ENCODE measurements around the gene PARP1.
"Not testable (repeated sequence)": the region's sequence is repeated elsewhere in the genome, so short reads cannot be mapped to it uniquely, and the experiment has no call there.

Gene PARP1

GRCh38 chr1:226407497-226408284 lies at the start of gene PARP1:
PARP1 (minus strand) TSS chr1:226408093; CDS start chr1:226407929, 164 bp downstream.
- peak; percentile 92 for DNase-seq

- no peak for DNase-seq
These were observed 49.4 kb upstream of the PARP1 start for GRCh38 chr1:226457307-226457712.

GRCh38 chr1:226455843-226456242 lies 48.0 kb upstream of the PARP1 start:
- DNase-seq, result no peak

- DNase-seq, result no peak
These were observed 46.5 kb upstream of the PARP1 start for GRCh38 chr1:226454349-226454748.

GRCh38 chr1:226453015-226453704 lies 45.3 kb upstream of the PARP1 start:
- DNase-seq, result no peak

- DNase-seq, result no peak
These were observed 42.8 kb upstream of the PARP1 start for GRCh38 chr1:226450688-226451087.

- no peak for DNase-seq
These were observed 41.9 kb upstream of the PARP1 start for GRCh38 chr1:226449823-226450222.

GRCh38 chr1:226447932-226448665 lies 40.2 kb upstream of the PARP1 start:
- no peak for DNase-seq

GRCh38 chr1:226446094-226446493 lies 38.2 kb upstream of the PARP1 start:
- no peak for DNase-seq

GRCh38 chr1:226444901-226445300 lies 37.0 kb upstream of the PARP1 start:
- DNase-seq, result no peak

GRCh38 chr1:226443439-226443838 lies 35.5 kb upstream of the PARP1 start:
- no peak for DNase-seq

- DNase-seq, result no peak
These were observed 35.1 kb upstream of the PARP1 start for GRCh38 chr1:226443033-226443432.

- DNase-seq, result no peak
These were observed 33.7 kb upstream of the PARP1 start for GRCh38 chr1:226441629-226442028.

- DNase-seq, result no peak
These were observed 32.6 kb upstream of the PARP1 start for GRCh38 chr1:226440512-226440911.

GRCh38 chr1:226438007-226438406 lies 30.1 kb upstream of the PARP1 start:
- no peak for DNase-seq

- no peak for DNase-seq
These were observed 29.1 kb upstream of the PARP1 start for GRCh38 chr1:226436855-226437491.

GRCh38 chr1:226436472-226436854 lies 28.6 kb upstream of the PARP1 start:
- no peak for DNase-seq

GRCh38 chr1:226433341-226433720 lies 25.4 kb upstream of the PARP1 start:
- no peak for DNase-seq

GRCh38 chr1:226432586-226433340 lies 24.9 kb upstream of the PARP1 start:
- DNase-seq, result no peak

- DNase-seq, result not testable (repeated sequence)
These were observed 24.0 kb upstream of the PARP1 start for GRCh38 chr1:226431898-226432297.

GRCh38 chr1:226429858-226430715 lies 22.2 kb upstream of the PARP1 start:
- DNase-seq, result no peak

Measured in right hindlimb (tissue), 1 donor.